Parathyroid adenoma (tissue), 2 donors: ENCODE data around the gene SCFD2.

Experiments used
- H2AFZ ChIP-seq: fragments of 300-600 bp; sonication (generic); one replicate; pipeline ENCODE4 v1.7.0; 2017; ENCODE audit warnings: antibody characterized with exemption, mild to moderate bottlenecking
- H3K27ac ChIP-seq: fragments of 300-600 bp; sonication (generic); one replicate; pipeline ENCODE4 v1.7.0; 2017
- H3K27me3 ChIP-seq: fragments of 300-600 bp; sonication (generic); one replicate; pipeline ENCODE4 v1.7.0; 2017; ENCODE audit warnings: low read length; ENCODE audit not compliant: control insufficient read depth, insufficient read depth
- H3K36me3 ChIP-seq: fragments of 300-600 bp; sonication (generic); one replicate; pipeline ENCODE4 v1.7.0; 2017; ENCODE audit warnings: low read length; ENCODE audit not compliant: control insufficient read depth, insufficient read depth
- H3K4me1 ChIP-seq: fragments of 300-600 bp; sonication (generic); one replicate; pipeline ENCODE4 v1.7.0; 2017; ENCODE audit warnings: control low read depth
- H3K4me2 ChIP-seq: fragments of 300-600 bp; sonication (generic); one replicate; pipeline ENCODE4 v1.7.0; 2017; ENCODE audit warnings: low read length
- H3K4me3 ChIP-seq: fragments of 300-600 bp; sonication (generic); one replicate; pipeline ENCODE4 v1.7.0; 2017; ENCODE audit warnings: low read depth, low read length
- H3K79me2 ChIP-seq: fragments of 300-600 bp; sonication (generic); one replicate; pipeline ENCODE4 v1.7.0; 2017; ENCODE audit warnings: control low read depth
- H3K9ac ChIP-seq: fragments of 300-600 bp; sonication (generic); one replicate; pipeline ENCODE4 v1.7.0; 2017; ENCODE audit warnings: mild to moderate bottlenecking
- H3K9me3 ChIP-seq: fragments of 300-600 bp; sonication (generic); one replicate; pipeline ENCODE4 v1.7.0; 2017; ENCODE audit warnings: low read length; ENCODE audit not compliant: control insufficient read depth
- TF ChIP-seq, protein P1 (sequence below): fragments of 300-600 bp; sonication (generic); IDR thresholded peaks from one replicate; pipeline ENCODE4 v1.7.0; 2017; ENCODE audit warnings: antibody characterized with exemption, mild to moderate bottlenecking
- donor health status: primary hyperparathyroidism.

SCFD2 gene

DNA sequence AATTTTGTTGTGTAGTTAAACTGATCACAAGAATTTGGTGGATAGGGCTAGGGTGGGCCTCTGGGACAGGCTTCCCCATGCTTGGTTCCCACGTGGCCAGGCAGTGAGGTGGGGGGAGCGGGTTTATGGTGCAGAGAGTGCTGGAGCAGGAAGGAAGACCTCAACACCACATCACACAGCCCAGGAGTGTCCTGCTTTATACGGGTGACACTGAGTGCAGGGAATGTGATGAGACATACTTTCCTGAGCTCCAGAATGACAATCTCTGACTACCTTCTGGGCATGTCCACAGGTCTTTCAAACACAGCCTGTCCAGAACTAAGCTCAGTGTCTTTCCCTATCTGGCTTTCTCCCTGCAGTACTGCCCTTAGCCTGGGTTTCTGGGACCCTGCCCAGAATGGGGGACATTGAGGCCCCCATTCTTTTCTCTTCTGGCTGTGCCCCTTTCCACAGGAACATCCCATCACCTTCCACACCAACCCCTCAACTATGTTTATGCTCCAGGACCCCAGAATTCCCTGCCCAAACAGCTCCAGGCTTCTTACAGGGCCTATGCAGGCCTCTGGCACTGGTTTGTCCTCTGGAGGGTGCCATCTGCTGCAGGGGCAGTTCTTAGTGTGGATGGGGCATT is 540.3 kb downstream of the SCFD2 start:
- Histone ChIP-seq H2AFZ (no peak overlapping the region), H3K9ac (no peak overlapping the region), H3K9me3 (no peaks in the 10 kb centered on the region), H3K79me2 (no peaks in the 10 kb centered on the region), H3K36me3 (no peaks in the 10 kb centered on the region), H3K27ac (no peak overlapping the region), H3K4me2 (no peak overlapping the region), H3K4me3 (no peak overlapping the region), H3K27me3 (no peaks in the 10 kb centered on the region), H3K4me1 (no peaks in the 10 kb centered on the region)
- TF ChIP-seq, protein P1, sequence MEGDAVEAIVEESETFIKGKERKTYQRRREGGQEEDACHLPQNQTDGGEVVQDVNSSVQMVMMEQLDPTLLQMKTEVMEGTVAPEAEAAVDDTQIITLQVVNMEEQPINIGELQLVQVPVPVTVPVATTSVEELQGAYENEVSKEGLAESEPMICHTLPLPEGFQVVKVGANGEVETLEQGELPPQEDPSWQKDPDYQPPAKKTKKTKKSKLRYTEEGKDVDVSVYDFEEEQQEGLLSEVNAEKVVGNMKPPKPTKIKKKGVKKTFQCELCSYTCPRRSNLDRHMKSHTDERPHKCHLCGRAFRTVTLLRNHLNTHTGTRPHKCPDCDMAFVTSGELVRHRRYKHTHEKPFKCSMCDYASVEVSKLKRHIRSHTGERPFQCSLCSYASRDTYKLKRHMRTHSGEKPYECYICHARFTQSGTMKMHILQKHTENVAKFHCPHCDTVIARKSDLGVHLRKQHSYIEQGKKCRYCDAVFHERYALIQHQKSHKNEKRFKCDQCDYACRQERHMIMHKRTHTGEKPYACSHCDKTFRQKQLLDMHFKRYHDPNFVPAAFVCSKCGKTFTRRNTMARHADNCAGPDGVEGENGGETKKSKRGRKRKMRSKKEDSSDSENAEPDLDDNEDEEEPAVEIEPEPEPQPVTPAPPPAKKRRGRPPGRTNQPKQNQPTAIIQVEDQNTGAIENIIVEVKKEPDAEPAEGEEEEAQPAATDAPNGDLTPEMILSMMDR, result no peak

DNA sequence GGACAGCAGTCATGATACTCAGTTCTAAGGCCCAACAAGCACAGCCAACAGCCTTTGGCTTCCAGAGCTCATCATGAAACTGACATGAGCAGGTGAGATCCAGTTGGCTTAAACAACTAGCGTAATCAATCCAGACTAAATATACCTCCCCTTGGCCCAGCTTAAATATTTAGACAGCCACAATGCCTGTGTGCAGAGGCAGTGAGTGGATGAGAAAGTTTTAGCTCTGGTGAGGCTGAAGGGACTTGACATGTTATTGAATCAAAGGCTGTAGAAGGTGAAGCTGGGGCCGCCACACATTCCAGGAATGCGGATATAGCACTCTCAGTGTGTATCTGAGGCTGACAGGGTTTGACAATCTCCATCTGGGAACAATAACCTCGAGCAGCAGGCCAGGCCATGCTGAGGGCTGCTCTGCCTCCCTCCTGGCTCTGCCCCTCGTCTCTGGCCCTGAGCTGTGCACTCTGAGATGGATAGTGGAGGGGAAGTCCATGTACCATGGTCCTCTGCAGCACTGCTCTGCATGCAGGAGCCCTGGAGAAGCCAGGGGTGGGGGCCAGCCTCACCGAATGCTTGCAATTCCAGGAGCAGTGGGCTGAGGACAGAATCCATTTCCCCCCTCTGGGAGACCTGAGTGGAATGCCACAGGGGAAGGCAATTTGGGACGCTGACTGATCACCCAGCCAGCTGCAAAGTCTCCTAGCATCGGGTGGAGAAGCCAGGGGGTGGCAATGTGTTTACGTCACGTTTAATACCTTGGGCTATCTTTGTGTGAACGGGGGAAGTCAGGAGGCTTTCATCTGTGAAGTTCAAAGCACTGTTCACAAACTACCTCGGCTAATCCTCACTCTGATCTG is 541.0 kb downstream of the SCFD2 start:
- H3K4me1 ChIP-seq, result no peaks in the 10 kb centered on the region
- no peak overlapping the region for H3K4me2 ChIP-seq
- H3K27ac ChIP-seq, result no peak overlapping the region
- no peaks in the 10 kb centered on the region for H3K27me3 ChIP-seq
- H3K79me2 ChIP-seq, result no peaks in the 10 kb centered on the region
- H3K9me3 ChIP-seq, result no peaks in the 10 kb centered on the region
- no peak overlapping the region for H3K9ac ChIP-seq
- H3K36me3 ChIP-seq, result no peaks in the 10 kb centered on the region
- no peak overlapping the region for H3K4me3 ChIP-seq
- TF ChIP-seq, protein P1, result no peak
- no peak overlapping the region for H2AFZ ChIP-seq

DNA sequence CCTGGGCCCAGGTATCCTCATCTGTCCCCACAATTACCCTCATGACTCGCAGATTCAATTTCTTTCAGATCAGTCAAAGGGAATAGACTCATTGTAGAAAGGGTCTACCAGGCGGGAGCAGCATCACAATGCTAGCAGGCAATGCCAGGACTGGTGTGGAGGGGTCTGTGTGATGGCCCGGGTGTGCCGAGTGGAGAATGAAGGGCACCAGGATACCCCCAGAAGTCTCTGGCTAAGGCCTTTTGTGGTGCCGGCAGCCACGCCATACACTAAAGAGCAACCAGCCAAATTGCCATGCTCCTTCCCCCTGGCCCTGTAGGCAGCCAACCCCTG is 541.6 kb downstream of the SCFD2 start:
- Histone ChIP-seq H3K27ac (no peak overlapping the region), H3K79me2 (no peaks in the 10 kb centered on the region)
- TF ChIP-seq, protein P1, result no peak

DNA sequence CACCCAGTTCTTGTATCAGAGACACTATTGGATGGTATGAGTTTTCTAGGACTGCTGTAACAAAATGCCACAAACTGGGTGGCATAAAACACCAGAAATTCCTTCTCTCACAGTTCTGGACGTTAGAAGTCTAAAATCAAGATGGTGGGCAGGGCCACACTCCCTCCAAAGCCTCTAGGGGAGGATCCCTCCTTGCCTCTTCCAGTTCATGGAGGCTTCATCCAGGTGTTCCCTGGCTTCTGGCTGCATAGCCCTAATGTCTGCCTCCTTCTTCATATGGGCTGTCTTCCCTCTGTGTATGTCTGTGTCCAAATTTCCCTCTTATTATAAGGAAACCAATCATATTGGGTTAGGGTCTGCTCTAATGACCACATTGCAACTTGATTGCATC is 542.2 kb downstream of the SCFD2 start:
- Histone ChIP-seq H3K4me2 (no peak overlapping the region), H3K36me3 (no peaks in the 10 kb centered on the region), H3K4me1 (no peaks in the 10 kb centered on the region), H2AFZ (no peak overlapping the region), H3K9me3 (no peaks in the 10 kb centered on the region), H3K4me3 (no peak overlapping the region), H3K9ac (no peak overlapping the region), H3K27ac (no peak overlapping the region), H3K79me2 (no peaks in the 10 kb centered on the region), H3K27me3 (no peaks in the 10 kb centered on the region)
- TF ChIP-seq, protein P1, result no peak

More for the DNA sequence above, 541.6 kb downstream of the SCFD2 start:
- no peaks in the 10 kb centered on the region for H3K4me1 ChIP-seq
- H3K9ac ChIP-seq, result no peak overlapping the region
- H3K4me3 ChIP-seq, result no peak overlapping the region
- no peaks in the 10 kb centered on the region for H3K36me3 ChIP-seq
- no peak overlapping the region for H3K4me2 ChIP-seq
- no peaks in the 10 kb centered on the region for H3K27me3 ChIP-seq
- no peaks in the 10 kb centered on the region for H3K9me3 ChIP-seq
- H2AFZ ChIP-seq, result no peak overlapping the region
